ENCODE data around the gene RFX1.

DNA sequence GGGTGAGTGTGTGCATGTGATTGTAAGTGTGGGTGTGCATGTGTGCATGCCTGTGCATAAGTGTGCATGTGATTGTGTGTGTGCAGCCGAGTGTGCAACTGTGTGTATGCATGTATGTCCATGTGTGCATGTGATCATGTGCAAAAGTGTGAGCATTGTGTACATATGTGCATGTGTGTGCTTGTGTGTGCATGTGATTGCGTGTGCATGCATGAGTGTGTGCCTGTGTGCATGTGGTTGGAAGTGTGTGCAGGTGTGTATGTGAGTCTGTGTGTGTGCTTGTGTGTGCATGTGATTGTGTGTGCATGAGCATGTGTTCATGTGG, 71.4 kb downstream of the RFX1 start:
- TF ChIP-seq CTCF (IDR thresholded peaks at IDR 0.05) (no peak), ZFX (IDR thresholded peaks at IDR 0.05; ENCODE audit: borderline replicate concordance) (no peak)

All from 22Rv1 (cell line).